ENCODE measurements around the gene AP1B1.
A peak's percentile ranks its signal among the peaks of the same experiment; 100 is the strongest.

DNA sequence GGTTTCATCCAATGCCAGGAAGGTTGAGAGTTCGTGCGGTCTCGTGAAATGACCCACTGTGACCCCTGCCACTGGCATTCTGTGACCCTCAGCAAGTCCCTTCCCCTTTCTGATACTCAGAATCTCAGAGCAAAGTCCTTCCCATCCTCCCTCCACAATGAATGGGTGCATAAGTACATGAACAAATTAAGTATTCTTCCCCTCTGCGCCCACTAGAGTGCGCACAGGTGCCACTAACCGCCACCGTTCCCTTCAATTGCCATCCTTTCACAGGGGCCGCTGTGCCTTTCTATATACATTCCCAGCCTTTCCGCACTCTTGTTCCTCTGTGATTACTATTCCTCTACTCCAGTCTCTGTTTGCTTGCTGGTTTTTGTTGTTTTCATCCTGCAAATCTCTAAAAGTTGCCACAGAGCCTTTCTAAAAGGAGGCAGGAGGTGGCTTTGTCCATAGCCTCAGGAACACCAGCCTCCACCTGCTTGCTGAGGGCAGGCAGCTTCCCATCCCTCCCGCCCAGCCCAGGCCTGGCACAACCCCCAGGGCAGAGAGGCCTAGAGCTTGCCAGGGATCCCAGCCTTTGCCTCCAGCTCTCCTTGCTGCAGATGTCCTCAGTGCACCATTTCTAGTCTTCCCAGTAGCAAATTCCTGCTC, 6.7 kb upstream of the AP1B1 start:
- TF ChIP-seq EZH2 (IDR thresholded peaks at IDR 0.05; ENCODE audit: borderline replicate concordance) (no peak), CTCF (IDR thresholded peaks at IDR 0.05; ENCODE audit: poor library complexity) (peak; percentile 88), EZH2phosphoT487 (IDR thresholded peaks at IDR 0.05; ENCODE audit: low read depth, severe bottlenecking, unreplicated experiment) (no peak)
